A172 (cell line): Measurements from ENCODE around the gene TLCD1. TPM values are rescaled to one million over a fixed set of nuclear protein-coding genes. Genes with fewer than 3 reads are reported as not detected.
"Not testable (repeated sequence)": the region's sequence is repeated elsewhere in the genome, so short reads cannot be mapped to it uniquely, and the experiment has no call there.

Experiments
- DNase-seq: peaks from one replicate; pipeline ENCODE4 v3.0.0-alpha.2; 2015; ENCODE audit warnings: low spot score
- total RNA-seq: library from RNA; depleted of rRNA; stranded (reverse); fragments of >200 nt; shearing (Covaris generic); gene quantifications from 2 replicates; pipeline ENCODE4 v1.2.3, GENCODE V29; 2014

The TLCD1 gene
- total RNA-seq, 1 experiment from 2014 or later, result 3.3 TPM

DNA sequence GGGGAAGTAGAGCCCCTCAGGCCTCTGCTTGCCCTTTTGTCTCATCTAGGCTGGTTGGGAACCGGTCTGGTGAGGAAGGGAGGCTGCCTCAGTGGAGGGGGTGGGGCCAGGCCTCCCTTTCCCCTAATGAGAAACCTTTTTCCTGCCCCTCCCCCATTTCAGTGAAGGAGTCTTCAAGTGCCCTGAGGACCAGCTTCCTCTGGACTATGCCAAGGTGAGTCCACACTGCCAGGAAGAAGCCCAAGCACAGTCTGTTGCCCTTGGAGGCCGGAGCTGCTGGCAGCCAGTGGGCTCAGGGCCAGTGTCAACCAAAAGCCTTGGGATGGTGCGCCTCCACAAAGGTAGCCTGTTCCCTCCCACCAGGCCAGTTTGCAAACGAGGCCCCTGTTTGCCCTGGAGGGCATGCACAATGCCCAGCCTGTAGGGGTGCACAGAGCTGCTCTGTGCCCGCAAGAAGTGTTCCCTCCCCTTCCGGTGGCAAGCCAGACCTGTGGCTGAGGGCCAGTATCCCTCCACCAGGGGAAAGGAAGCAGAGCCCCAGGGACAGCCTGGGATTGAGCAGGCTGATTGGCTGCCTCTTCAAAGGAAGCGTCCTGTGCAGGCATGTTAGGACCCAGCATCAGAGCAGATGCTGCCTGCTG is 21.1 kb upstream of the TLCD1 start:
- DNase-seq, result no peak

DNA sequence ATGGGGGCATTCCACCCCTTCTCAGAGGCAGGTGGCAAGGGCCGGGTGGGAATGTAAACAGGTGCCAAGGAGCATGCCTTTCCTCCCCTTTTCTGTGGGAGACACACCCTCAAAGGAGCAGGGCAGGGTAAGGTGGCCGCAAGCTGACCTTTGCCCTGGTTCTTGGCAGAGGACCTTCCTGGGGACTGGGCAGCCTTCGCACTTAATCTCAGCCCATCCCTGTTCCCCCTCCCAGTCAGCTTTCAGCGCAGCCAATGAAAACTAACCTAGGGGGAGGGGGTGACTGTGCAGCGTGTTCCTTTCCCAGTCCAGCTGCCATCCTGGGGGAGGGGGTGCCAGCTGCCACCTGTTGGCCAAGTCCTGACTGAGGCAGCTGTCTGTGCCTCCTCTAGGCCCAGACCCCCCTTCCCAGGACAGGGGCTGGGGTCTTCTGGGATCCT is 20.6 kb upstream of the TLCD1 start:
- DNase-seq, result peak; percentile 51

DNA sequence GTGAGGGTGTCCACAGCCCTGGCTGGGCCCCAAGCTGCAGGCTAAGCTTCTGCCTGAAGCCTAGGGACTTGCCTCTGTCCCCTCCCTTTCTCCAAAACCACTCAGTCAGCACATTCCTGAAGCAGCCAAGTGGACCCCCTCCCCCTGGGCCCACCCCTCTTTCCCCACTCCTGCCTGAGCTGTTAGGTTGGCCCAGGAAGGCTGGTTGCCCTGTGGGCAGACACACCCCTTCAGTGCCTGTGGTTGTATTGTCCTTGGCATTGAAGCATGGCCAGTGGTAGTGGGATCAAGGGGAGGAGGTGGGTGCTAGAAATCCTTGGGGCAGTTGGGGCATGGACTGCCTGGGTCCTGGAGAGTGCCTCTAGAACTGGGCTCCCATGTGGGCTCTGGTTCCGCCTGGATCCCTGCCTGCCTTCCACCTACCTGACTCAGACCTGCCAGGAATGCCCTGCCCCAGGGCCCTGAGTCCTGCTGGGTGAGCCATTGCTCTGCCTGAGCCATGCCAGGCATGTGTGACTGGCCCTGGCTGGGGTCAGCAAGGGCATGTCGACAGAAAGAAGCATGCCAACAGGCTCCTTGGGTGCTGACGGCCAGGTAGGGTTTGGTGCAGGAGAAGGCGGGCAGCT is 19.9 kb upstream of the TLCD1 start:
- peak; percentile 57 for DNase-seq

DNA sequence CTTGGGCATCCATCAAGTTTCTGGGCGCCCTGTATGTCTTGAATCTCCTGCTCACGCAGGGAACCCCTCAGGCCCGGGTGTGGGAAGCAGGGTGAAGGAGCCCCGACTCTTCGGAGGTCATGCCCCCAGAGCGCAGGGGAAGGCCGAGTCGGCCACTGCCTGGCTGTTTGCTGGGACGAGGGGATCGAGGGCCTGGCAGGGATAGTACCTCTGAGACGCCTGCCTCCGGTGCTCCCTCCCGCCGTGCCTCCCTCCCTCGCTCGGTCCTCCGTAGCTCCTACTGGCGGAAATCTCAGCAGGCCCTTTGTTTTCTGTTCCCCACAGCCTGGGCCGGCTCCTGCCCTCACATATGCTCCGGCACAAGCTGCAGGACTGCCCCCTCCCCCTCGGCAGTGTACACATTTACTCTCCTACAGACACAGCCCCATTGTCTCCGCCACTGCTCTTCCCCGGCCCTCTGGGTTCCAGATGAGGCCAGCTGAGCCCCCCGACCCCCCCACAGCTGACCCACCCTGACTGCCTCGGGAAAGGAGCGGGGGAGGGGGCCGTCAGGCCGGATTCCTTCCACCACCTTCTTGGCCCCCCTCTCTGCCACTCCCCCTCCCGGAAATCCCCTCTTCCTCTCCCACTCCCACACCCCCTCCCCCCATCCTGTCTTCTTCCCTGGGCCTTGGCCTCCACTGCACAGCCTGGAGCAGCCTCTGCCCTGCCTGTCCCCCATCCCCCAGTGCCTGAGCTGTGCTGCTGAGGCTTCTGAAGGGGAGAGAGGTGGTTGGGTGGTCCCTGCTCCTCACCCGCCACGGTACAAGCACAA is 19.1 kb upstream of the TLCD1 start:
- peak; percentile 49 for DNase-seq

DNA sequence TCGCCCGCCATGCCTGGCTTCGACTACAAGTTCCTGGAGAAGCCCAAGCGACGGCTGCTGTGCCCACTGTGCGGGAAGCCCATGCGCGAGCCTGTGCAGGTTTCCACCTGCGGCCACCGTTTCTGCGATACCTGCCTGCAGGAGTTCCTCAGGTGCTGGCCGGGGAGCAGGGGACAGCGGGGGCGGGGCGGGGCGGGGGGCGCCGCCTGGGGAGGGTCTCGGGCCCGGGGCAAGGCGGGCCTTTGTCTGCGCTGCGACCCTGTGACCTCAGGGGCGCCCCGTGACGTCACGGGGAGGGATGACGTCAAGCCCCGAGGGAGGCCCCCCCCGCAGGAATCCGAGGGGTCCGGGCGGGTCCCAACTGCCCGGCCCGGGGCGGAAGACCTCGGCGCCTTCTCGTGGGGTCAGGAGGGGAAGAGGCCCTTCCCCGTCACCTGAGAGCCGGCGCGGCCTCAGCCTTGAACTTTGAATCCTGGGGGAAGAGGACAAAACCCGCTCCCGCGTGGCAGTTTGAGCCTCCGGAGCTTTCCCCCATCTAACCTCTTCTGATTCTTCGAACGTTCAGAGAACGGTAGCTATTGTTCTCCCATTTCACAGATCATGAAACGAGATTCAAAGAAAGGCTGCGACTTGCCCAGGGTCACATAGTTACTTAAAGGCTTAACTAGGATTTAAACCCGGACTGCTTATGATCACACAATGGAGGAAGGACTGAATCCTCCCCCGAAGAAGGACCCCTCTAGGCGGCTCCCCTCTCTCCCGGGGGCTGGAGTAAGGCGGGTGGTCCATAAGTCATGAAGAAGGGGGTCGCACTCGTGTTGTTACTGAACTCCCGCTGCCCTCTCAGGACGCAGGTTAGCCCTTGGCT is 18.3 kb upstream of the TLCD1 start:
- DNase-seq, result peak; percentile 50

DNA sequence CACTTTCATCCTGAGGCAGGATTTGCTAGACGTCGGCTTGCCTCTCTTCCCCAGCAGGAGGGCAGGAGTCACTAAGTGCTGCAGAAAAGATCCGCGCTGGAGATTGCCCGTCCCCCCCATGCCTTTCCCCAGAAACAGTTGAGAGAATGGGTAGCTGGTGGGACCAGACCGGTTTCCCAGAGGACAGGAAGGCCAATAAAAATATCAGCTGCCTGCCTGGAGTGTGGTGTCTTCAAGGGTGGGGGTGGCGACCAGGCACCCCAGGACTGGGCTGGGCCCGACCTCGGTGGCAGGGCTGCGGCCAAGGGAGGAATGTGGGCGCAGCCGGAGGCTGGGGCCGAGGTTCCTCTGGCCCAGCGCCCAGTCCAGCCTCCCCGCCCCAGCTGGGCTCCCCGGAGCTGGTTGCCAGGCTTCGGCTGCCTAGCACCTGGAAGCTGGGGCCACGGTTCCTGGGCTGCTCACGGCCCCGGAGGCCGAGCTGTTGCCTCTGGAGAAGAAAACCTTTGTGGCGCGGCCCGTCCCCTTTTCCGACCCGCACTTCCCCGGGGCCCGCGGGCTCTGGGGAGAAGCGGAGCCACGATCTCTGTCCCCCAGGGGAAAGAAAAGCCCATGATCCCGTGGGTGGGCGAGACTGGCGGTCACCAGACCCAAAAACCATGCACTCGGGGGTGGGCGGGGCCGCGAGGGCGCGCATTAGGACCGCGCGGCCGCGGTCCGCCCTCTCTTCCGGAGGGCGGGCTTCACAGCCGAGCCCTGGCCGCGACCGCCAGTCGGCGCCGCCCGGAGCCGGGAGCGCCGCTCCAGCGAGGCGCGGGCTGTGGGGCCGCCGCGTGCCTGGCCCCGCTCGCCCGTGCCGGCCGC is 17.4 kb upstream of the TLCD1 start, which contains the start of gene TRAF4:
TSS of gene TRAF4 (plus strand) at position 769 of the 861 bp plus-strand sequence. CDS start 102 bp downstream, outside the sequence.
- peak; percentile 98 for DNase-seq

DNA sequence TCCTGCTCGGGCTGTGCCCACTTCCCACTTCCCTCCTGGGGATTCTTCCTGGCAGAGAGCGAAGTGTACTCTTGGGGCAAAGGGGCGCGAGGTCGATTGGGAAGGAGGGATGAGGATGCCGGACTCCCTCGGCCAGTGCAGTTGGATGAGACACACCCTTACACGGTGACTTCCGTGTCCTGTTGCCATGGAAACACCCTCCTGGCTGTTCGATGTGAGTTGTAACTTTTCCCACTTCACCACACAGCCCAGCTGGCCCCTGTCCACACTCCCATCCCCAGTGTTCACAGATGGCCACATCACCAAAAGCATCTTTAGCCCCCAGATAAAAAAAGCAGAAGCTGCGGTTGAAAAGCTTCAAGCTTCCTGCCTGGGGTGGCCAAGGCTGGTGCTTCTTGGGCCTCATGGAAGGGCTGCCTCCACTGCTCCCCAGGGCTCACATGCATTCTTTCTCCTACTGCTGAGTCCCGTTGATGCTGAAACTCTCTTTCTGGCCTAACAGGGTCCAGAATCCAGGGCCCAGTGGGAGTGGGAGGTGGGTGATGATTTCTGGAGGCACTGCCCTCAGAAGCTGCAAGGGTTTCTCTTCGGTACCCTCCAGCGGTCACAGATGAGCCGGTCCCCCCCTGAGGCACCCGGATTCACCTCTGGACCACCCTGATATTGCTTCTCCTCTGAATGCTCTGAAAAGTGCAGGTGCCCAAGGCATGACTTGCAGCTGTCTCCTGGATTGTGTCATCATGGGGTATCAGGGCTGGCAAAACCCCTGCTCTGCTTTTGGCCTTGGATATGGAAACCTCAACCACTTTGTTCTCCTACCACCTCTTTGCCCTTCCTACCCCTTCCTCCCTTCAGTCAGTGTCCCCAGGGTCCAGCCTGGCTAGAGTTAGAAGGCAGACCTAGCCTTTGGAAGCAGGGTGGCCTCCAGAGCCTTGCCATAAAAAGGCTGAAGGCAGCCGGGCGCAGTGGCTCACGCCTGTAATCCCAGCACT is 15.6 kb upstream of the TLCD1 start:
- no peak for DNase-seq

DNA sequence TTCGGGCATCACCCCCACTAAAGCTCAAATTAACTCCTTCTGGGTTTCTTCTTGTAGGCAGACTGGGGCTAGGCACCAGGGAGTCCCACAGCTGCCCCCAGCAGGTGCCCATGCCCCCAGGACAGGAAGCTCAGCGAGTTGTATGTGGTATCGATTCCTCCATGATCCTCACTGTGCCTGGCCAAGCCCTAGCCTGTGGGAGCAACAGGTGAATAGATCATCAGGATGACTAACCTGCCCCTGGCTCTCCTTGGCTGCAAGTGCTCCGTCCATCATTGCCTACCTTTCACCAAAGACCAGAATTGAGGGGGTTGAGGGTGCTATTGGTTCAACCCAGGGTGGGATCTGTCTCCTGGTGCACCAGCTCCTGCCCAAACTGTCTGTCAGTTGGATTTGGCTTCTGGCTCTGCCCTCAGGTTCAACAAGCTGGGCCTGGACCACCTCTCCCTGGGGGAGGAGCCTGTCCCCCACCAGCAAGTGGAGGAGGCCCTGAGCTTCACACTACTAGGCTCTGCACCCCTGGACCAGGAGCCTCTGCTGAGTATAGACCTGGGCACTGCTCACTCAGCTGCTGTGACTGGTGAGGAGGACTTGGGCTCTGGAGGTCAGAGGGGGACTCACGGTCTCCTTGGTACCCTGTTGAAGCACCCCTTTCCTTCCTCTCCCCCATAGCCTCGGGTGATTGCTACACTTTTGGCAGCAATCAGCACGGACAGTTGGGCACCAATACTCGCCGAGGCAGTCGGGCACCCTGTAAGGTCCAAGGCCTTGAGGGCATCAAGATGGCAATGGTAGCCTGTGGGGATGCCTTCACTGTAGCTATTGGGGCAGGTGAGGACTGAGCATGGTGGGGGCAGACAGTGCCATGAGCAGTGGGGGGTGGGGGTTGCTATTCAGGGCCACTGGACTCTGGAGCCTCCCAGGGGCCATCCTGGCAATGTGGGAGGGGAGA is 14.6 kb upstream of the TLCD1 start:
- DNase-seq, result no peak

DNA sequence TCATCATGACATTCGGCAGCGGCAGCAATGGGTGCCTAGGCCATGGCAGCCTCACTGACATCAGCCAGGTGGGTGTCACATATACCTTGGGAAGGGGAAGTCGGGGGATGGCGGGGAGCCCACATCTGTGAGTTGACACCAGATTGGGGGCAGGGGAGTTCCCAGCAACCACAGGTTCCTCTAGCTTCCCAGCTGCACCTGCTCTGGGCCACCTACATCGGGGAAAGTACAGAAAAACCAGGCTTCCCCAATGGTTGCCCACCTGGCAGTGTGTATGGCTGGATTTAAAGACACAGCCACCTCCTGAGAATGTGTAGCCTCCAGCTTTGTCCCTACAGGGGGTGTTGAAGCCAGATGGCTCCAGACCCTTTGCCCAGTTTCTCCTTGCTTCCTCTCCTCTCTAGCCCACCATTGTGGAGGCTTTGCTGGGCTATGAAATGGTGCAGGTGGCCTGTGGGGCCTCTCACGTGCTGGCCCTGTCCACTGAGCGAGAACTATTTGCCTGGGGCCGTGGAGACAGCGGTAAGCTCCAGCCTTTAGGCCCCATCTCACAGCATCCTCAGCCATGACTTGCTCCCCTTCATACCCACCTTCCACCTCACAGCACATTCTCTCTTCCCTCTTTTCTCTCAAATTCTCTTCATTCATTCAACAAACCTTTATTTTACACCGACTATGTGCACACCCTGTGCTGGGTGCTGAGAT is 12.8 kb upstream of the TLCD1 start:
- DNase-seq, result no peak

DNA sequence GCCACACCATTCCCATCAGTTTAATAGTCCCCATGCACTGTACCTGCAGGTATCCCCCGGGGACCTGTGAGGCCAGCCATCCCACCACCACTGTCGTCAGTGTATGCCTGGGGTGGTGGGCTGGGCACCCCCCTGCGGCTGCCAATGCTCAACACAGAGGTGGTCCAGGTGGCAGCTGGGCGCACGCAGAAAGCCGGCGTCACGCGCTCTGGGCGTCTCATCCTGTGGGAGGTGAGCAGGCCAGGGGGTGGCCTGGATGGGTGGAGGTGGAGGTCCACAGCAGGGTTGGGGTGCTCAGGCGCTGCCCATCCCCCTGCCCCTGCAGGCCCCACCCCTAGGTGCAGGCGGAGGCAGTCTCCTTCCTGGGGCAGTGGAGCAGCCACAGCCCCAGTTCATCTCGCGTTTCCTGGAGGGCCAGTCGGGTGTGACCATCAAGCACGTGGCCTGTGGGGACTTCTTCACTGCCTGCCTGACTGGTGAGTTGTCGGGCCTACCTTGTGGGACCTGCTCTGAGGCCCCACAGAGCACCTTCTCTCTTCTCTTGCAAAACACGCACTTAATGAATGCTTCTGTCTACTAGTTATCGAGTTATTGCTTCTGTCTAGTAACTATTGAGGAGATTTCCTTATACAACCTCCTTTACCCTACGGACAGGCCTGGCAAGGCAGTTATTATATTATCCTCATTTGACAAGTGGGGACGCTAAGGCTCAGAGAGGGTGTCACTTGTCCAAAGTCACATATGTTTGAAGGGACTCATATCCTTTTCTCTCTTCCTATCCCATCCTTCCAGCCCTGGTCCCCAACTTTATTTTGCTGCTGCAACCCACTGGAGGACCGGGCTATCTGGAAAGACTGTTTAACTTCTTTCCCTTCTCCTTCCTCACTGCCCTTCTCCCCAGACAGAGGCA is 12.0 kb upstream of the TLCD1 start:
- DNase-seq, result no peak

DNA sequence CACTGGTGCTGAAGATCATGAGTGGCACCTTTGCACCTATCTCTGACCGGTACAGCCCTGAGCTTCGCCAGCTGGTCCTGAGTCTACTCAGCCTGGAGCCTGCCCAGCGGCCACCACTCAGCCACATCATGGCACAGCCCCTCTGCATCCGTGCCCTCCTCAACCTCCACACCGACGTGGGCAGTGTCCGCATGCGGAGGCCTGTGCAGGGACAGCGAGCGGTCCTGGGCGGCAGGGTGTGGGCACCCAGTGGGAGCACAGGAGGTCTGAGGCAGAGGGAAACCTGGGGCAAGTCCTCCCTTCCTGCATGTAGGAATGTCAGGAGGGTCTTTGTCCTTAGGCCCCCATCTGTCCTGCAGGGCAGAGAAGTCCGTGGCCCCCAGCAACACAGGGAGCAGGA is 11.3 kb upstream of the TLCD1 start:
- DNase-seq, result no peak

DNA sequence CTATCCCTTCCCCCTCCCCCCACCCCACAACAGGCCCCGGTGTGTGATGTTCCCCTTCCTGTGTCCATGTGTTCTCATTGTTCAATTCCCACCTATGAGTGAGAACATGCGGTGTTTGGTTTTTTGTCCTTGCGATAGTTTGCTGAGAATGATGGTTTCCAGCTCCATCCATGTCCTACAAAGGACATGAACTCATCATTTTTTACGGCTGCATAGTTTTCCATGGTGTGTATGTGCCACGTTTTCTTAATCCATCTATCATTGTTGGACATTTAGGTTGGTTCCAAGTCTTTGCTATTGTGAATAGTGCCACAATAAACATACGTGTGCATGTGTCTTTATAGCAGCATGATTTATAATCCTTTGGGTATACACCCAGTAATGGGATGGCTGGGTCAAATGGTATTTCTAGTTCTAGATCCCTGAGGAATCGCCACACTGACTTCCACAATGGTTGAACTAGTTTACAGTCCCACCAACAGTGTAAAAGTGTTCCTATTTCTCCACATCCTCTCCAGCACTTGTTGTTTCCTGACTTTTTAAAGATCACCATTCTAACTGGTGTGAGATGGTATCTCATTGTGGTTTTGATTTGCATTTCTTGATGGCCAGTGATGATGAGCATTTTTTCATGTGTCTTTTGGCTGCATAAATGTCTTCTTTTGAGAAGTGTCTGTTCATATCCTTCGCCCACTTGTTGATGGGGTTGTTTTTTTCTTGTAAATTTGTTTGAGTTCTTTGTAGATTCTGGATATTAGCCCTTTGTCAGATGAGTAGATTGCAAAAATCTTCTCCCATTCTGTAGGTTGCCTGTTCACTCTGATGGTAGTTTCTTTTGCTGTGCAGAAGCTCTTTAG is 10.1 kb upstream of the TLCD1 start:
- not testable (repeated sequence) for DNase-seq

DNA sequence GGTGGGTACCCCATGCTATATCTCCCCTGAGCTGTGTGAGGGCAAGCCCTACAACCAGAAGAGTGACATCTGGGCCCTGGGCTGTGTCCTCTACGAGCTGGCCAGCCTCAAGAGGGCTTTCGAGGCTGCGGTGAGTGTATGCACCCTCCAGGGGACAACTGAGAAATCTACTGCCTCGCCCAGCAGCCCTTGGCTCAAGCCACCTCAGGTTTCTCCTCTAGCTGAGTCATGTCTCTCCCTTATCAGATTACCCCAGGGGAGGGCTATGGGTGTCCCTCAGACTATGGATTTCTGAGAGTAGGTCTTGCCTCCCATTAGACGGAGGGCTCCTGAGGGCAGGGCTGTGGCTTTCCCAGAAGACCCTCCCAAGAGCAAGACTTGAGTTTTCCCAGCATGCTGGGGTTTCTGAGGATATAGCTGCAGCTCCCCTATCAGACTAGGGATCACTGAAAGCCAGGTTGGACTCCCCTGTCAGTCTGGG is 9.2 kb upstream of the TLCD1 start:
- DNase-seq, result peak; percentile 78

DNA sequence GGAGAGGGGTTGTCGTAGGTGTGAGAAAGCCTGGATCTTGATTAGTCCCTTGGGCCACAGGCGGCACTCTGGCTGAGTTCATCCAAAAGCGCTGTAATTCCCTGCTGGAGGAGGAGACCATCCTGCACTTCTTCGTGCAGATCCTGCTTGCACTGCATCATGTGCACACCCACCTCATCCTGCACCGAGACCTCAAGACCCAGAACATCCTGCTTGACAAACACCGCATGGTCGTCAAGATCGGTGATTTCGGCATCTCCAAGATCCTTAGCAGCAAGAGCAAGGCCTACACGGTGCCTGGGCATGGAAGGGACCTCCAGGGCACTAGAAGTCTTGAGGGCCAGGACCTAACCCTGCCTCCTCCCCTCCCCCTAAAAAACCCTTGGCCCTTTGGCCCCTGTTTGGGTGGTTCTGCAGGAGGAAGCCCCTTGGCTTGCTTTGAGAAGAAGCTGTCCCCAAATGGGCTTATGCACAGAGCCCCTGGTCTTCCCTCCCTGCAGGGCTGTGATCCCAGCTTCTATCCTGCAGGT is 8.7 kb upstream of the TLCD1 start:
- no peak for DNase-seq

DNA sequence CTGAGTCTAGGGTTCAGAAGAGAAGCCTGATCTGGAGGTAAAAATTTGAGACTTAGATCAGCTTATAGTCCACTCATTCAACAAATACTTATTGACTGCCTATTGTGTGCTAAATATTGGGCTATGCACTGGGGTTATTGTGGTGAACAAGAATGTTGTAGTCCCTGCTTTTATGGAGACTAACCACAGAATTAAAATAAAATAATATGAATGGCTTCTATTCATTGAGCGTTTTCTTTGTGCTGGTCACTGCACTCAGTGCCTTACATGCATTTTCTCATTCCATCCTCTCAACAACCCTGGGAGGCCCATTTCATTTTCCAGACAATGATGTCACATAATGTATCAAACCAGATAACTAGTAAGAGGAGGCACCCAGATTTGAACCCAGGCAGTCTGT is 7.3 kb upstream of the TLCD1 start:
- no peak for DNase-seq
